Loucy (cell line): ENCODE measurements around the gene FAP.

Source experiments
- H2AFZ ChIP-seq: fragments of 200-600 bp; sonication (generic); 2 replicates; pipeline ENCODE4 v1.6.0; 2016; ENCODE audit warnings: antibody characterized with exemption, mild to moderate bottlenecking, low read length, moderate library complexity
- H3F3A ChIP-seq: fragments of 200-600 bp; 2 replicates; pipeline ENCODE4 v1.6.0; 2016; ENCODE audit warnings: antibody characterized with exemption, low read depth, mild to moderate bottlenecking
- H3K27me3 ChIP-seq: fragments of 200-600 bp; sonication (generic); 2 replicates; pipeline ENCODE4 v1.6.1; 2014; ENCODE audit warnings: low read length, mild to moderate bottlenecking; ENCODE audit not compliant: insufficient read depth, poor library complexity, severe bottlenecking
- H3K36me3 ChIP-seq: fragments of 200-600 bp; sonication (generic); 2 replicates; pipeline ENCODE4 v1.6.1; 2016; ENCODE audit warnings: low read length; ENCODE audit not compliant: insufficient read depth
- H3K4me1 ChIP-seq: fragments of 200-600 bp; sonication (generic); 2 replicates; pipeline ENCODE4 v1.5.1; 2014; ENCODE audit warnings: low read length, mild to moderate bottlenecking; ENCODE audit not compliant: insufficient read depth, poor library complexity, severe bottlenecking
- H3K4me2 ChIP-seq: fragments of 200-600 bp; sonication (generic); 2 replicates; pipeline ENCODE4 v1.6.0; 2014; ENCODE audit warnings: antibody characterized with exemption, low read length, low read depth, mild to moderate bottlenecking; ENCODE audit not compliant: poor library complexity, severe bottlenecking
- H3K4me3 ChIP-seq: fragments of 200-600 bp; sonication (generic); 2 replicates; pipeline ENCODE4 v1.5.1; 2014; ENCODE audit warnings: low read length, mild to moderate bottlenecking, mixed read lengths; ENCODE audit not compliant: poor library complexity, severe bottlenecking
- H3K79me2 ChIP-seq: fragments of 200-600 bp; sonication (generic); 2 replicates; pipeline ENCODE4 v1.6.1; 2014; ENCODE audit warnings: low read length; ENCODE audit not compliant: insufficient read depth
- H3K9ac ChIP-seq: fragments of 200-600 bp; sonication (generic); 2 replicates; pipeline ENCODE4 v1.6.0; 2014; ENCODE audit warnings: mild to moderate bottlenecking, low read depth, low read length, moderate library complexity; ENCODE audit not compliant: poor library complexity, severe bottlenecking
- H3K9me2 ChIP-seq: fragments of 200-600 bp; sonication (generic); replicated peaks from 2 replicates; pipeline ENCODE4 v1.6.1; 2016; ENCODE audit warnings: low read depth, low read length, mixed read lengths
- H3K9me3 ChIP-seq: fragments of 200-600 bp; sonication (generic); 2 replicates; pipeline ENCODE4 v1.6.1; 2014; ENCODE audit warnings: mild to moderate bottlenecking, antibody characterized with exemption, low read length, low read depth; ENCODE audit not compliant: insufficient read depth
- H4K20me1 ChIP-seq: fragments of 200-600 bp; sonication (generic); 2 replicates; pipeline ENCODE4 v1.6.0; 2014; ENCODE audit warnings: antibody characterized with exemption, low read length, mild to moderate bottlenecking; ENCODE audit not compliant: insufficient read depth, poor library complexity, severe bottlenecking
- CTCF ChIP-seq: fragments of 200-600 bp; sonication (generic); conservative IDR thresholded peaks from 2 replicates; pipeline ENCODE4 v1.5.1; 2014; ENCODE audit warnings: mild to moderate bottlenecking, antibody characterized with exemption, low read length
- EZH2phosphoT487 ChIP-seq: fragments of 200-600 bp; IDR thresholded peaks from 2 replicates; pipeline ENCODE4 v1.6.1; 2018; ENCODE audit warnings: antibody characterized with exemption, mild to moderate bottlenecking, moderate library complexity, borderline replicate concordance

FAP gene

GRCh38 chr2:162184359-162184758 is 58.9 kb downstream of the FAP start:
- no peak overlapping the region for H3K4me3 ChIP-seq
- no peaks in the 10 kb centered on the region for H3F3A ChIP-seq
- TF ChIP-seq EZH2phosphoT487 = no peak
- TF ChIP-seq CTCF = no peak
- no peaks in the 10 kb centered on the region for H3K9me3 ChIP-seq
- no peaks in the 10 kb centered on the region for H3K9me2 ChIP-seq
- H2AFZ ChIP-seq = no peak overlapping the region
- no peaks in the 10 kb centered on the region for H3K36me3 ChIP-seq
- H3K4me1 ChIP-seq = peaks cover 6% of the 10 kb centered on the region
- no peaks in the 10 kb centered on the region for H3K79me2 ChIP-seq
- H3K4me2 ChIP-seq = no peak overlapping the region
- H3K27me3 ChIP-seq = no peaks in the 10 kb centered on the region
- no peak overlapping the region for H3K9ac ChIP-seq
- H4K20me1 ChIP-seq = no peaks in the 10 kb centered on the region

GRCh38 chr2:162182395-162182794 is 60.9 kb downstream of the FAP start:
- Histone ChIP-seq H3K9ac (no peak overlapping the region), H3K4me3 (no peak overlapping the region), H3F3A (no peaks in the 10 kb centered on the region), H2AFZ (no peak overlapping the region), H3K4me1 (peaks cover 6% of the 10 kb centered on the region), H3K4me2 (no peak overlapping the region), H3K27me3 (no peaks in the 10 kb centered on the region), H4K20me1 (no peaks in the 10 kb centered on the region), H3K9me3 (no peaks in the 10 kb centered on the region), H3K36me3 (no peaks in the 10 kb centered on the region), H3K9me2 (no peaks in the 10 kb centered on the region), H3K79me2 (no peaks in the 10 kb centered on the region)
- TF ChIP-seq CTCF = no peak
- no peak for TF ChIP-seq EZH2phosphoT487

- H3K9me3 ChIP-seq = no peaks in the 10 kb centered on the region
- no peak overlapping the region for H3K4me2 ChIP-seq
- H3K9me2 ChIP-seq = no peaks in the 10 kb centered on the region
- no peaks in the 10 kb centered on the region for H3F3A ChIP-seq
- H3K4me3 ChIP-seq = no peak overlapping the region
- no peaks in the 10 kb centered on the region for H4K20me1 ChIP-seq
- no peaks in the 10 kb centered on the region for H3K27me3 ChIP-seq
- H3K36me3 ChIP-seq = no peaks in the 10 kb centered on the region
- TF ChIP-seq EZH2phosphoT487 (no peak), CTCF (no peak)
- H3K9ac ChIP-seq = no peak overlapping the region
- no peaks in the 10 kb centered on the region for H3K4me1 ChIP-seq
- H2AFZ ChIP-seq = no peak overlapping the region
- no peaks in the 10 kb centered on the region for H3K79me2 ChIP-seq
Measured at GRCh38 chr2:162177301-162177700, 65.9 kb downstream of the FAP start.
